NCI-H1694 (cell line): ENCODE measurements around the gene TOMM70.
"Not testable (repeated sequence)": the region's sequence is repeated elsewhere in the genome, so short reads cannot be mapped to it uniquely, and the experiment has no call there.

Source experiments
- DNase-seq: peaks from one replicate; lab custom pipeline; 2025; lab: John Stamatoyannopoulos, UW

The TOMM70 gene

GRCh38 chr3:100400780-100401673 is at the start of gene TOMM70, which contains the start of gene LNP1:
Gene TOMM70 (minus strand): TSS chr3:100401089. CDS start chr3:100400949, 140 bp downstream.
Gene LNP1 (plus strand): TSS chr3:100401539. CDS start chr3:100429730, 28,191 bp downstream.
- DNase-seq = peak; percentile 99

- DNase-seq = no peak
Measured at GRCh38 chr3:100449214-100449613, 48.3 kb upstream of the TOMM70 start.

GRCh38 chr3:100448079-100448478 is 47.2 kb upstream of the TOMM70 start:
- no peak for DNase-seq

- not testable (repeated sequence) for DNase-seq
Measured at GRCh38 chr3:100447067-100447466, 46.2 kb upstream of the TOMM70 start.

- no peak for DNase-seq
Measured at GRCh38 chr3:100443690-100444089, 42.8 kb upstream of the TOMM70 start.

- no peak for DNase-seq
Measured at GRCh38 chr3:100440895-100441294, 40.0 kb upstream of the TOMM70 start.

GRCh38 chr3:100438623-100438974 is 37.7 kb upstream of the TOMM70 start:
- no peak for DNase-seq

- no peak for DNase-seq
Measured at GRCh38 chr3:100437721-100438622, 37.1 kb upstream of the TOMM70 start.

GRCh38 chr3:100436951-100437350 is 36.1 kb upstream of the TOMM70 start:
- no peak for DNase-seq

GRCh38 chr3:100429187-100429716 is 28.4 kb upstream of the TOMM70 start:
- no peak for DNase-seq

GRCh38 chr3:100427699-100428098 is 26.8 kb upstream of the TOMM70 start:
- no peak for DNase-seq

GRCh38 chr3:100426067-100426682 is 25.3 kb upstream of the TOMM70 start:
- DNase-seq = no peak

GRCh38 chr3:100425316-100425715 is 24.4 kb upstream of the TOMM70 start:
- no peak for DNase-seq

- no peak for DNase-seq
Measured at GRCh38 chr3:100424261-100424660, 23.4 kb upstream of the TOMM70 start.

GRCh38 chr3:100423611-100424010 is 22.7 kb upstream of the TOMM70 start:
- DNase-seq = no peak

GRCh38 chr3:100420885-100421284 is 20.0 kb upstream of the TOMM70 start:
- DNase-seq = no peak

- no peak for DNase-seq
Measured at GRCh38 chr3:100419406-100419805, 18.5 kb upstream of the TOMM70 start.

GRCh38 chr3:100416863-100417262 is 16.0 kb upstream of the TOMM70 start:
- no peak for DNase-seq

- no peak for DNase-seq
Measured at GRCh38 chr3:100416176-100416575, 15.3 kb upstream of the TOMM70 start.

GRCh38 chr3:100413613-100414012 is 12.7 kb upstream of the TOMM70 start:
- no peak for DNase-seq

GRCh38 chr3:100412912-100413590 is 12.2 kb upstream of the TOMM70 start:
- no peak for DNase-seq
